HG03565 (cell line): ENCODE results near the gene ARFIP1.

Experiments
- ATAC-seq: cut with Tn5 transposase; IDR thresholded peaks from one replicate; pipeline ENCODE4 v1.9.1; 2021; ENCODE audit warnings: mild to moderate bottlenecking, moderate library complexity; ENCODE audit not compliant: unreplicated experiment

Gene ARFIP1

DNA sequence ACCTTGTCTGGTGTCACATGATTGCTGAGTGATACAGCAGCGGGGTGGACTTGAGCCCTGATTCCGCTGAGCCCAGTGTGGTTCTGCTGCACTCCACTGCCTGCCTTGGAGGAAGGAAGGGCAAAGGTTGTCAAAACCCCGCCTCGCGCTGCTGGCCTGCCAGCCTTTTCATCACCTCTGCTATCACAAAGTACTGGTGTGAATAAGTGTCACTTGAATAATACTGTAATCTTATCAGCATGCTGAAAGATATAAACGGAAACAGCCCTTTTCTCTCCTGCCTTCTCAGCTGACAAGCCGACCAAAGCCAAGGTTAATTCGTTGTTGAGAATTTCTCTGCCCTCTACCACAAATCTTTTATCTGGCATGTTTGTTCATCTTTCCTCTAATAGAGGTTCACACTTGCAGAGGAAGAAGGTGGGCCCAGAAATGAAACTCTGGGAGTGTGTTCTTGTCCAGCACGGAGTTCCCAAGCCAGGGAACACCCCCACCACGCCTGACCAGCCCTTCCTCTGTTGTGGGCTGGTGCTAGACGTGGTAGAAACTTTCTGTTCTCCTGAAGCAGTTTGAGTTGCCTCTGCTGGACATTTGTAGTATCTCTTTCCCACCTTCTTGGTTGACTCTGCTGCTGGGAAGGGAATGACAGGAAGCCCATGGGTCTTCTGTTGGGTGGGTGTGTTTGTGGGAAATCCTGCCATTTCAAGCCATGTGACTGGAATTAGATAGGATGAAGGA lies 177.8 kb downstream of the ARFIP1 start:
- no peak for ATAC-seq

DNA sequence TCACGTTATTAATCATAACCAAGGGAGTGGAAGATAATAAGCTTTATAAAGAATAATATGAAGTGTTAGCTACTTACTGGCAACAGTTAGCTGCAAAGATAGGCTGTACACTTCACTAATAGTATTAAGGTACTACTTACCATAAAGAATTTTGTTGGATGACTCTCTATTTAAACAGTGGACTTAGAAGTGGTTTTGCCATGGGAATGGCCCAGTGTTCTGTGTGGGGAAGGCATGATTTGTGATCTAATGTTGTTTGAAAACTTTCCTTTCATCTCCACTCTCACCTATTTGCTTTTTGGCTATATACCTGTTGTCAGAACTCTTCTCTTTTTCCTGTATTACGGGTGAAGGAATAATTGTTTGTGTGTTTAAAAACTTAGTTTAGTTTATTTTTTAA lies 179.3 kb downstream of the ARFIP1 start:
- no peak for ATAC-seq

DNA sequence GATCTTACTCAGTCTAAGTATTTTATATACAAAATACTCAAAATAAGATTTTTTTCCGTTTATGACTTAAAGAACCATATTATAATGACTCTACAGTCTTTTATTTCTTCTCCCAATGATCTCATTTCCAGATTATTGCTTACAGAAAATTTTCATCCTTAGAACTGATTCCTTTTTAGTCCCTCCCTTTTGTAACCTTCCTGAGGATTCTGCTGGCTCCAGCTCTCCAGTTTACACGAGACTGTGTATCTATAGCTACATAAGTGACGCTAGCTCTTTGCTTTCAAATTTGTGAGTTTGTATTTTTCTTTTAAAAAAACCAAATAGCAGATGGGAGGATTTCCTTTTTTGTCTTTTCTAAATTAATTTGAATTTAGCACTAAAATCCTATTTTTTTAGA lies 180.3 kb downstream of the ARFIP1 start:
- ATAC-seq = no peak

DNA sequence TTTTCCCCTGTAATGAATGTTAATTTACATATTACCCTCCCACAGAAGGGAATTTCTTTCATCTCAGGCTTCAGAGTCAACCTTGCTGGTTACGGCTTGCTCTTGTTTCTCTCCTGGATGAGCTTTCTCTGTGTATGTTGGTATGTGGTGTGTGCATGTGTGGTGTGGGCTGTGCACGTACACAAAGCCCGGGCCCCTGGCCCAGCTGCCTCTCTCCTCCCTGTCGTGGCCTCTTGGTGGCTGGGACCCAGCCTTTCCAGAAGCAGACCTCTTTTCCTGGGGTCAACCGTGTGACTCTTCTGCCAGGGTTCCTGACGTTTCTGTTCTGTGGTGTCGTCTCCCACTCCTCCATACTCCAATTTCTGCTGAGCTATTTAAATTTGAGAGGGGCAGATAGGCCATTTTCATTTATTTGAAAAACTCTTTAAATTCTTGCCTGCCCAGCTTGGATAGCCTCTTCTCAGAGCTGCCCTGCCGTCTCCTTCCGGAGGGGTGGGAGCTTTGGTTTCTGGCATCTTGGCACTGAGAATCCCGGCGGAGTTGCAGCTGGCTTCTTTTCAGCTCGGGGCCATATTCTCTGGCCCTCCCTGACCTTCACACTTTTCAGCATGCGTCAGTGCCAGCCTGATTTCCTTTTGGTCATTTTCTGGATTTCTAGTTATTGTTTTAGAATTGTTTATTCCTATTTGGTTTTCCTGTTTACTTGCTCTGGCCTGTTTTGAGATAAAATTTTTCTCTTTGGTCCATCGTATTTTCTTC lies 181.4 kb downstream of the ARFIP1 start:
- ATAC-seq = no peak

DNA sequence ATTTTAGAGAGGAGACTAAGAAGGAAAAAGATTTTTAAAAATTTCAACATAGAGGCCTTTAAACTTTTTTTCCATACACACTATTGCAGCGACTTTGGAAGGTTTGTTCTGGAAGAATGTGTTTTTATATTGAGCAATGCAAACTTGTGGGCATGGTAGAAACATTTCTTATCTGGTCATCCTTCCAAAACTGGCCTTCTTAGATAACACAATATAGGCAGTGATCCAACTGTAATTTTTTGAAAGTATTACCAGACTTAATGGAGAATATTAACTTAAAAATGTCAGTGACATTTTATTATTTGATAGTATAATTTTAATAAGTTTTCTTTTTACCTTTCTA lies 182.0 kb downstream of the ARFIP1 start:
- ATAC-seq = no peak
